WTC11 (cell line): ENCODE data around the gene SCAND1. TPM values are rescaled to one million over a fixed set of nuclear protein-coding genes. Genes with fewer than 3 reads are reported as not detected.

Source experiments
- ATAC-seq: fragments of 200-7000 bp; cut with Tn5 transposase; 2 replicates; pipeline ENCODE4 v1.10.0; 2021; ENCODE audit warnings: mild to moderate bottlenecking, moderate library complexity
- CTCF ChIA-PET: fragments of 300-600 bp; sonication (Branson Sonifier 250); formaldehyde crosslinking; loops from one replicate; lab custom pipeline; 2021; ENCODE audit warnings: antibody characterized with exemption; lab: Charles Lee
- POLR2A ChIA-PET: fragments of 350-600 bp; sonication (Branson Sonifier 250); formaldehyde crosslinking; loops from one replicate; lab custom pipeline; 2021; ENCODE audit warnings: antibody characterized with exemption; lab: Charles Lee
- DNase-seq: peaks from one replicate; pipeline ENCODE4 v3.0.0; 2021; ENCODE audit warnings: low spot score
- H3K27ac Mint-ChIP-seq: 2 replicates; pipeline ENCODE4 v1.8.0; 2021; ENCODE audit warnings: mixed read lengths
- H3K27me3 Mint-ChIP-seq: 2 replicates; pipeline ENCODE4 v1.8.0; 2021; ENCODE audit warnings: low read depth, mild to moderate bottlenecking, moderate library complexity, mixed read lengths
- H3K36me3 Mint-ChIP-seq: 2 replicates; pipeline ENCODE4 v1.8.0; 2021; ENCODE audit warnings: mixed read lengths
- H3K4me1 Mint-ChIP-seq: 2 replicates; pipeline ENCODE4 v1.8.0; 2022; ENCODE audit warnings: mixed read lengths
- H3K4me3 Mint-ChIP-seq: 2 replicates; pipeline ENCODE4 v1.8.0; 2021; ENCODE audit warnings: mild to moderate bottlenecking, moderate library complexity, mixed read lengths
- H3K9me3 Mint-ChIP-seq: 2 replicates; pipeline ENCODE4 v1.8.0; 2021; ENCODE audit warnings: mixed read lengths
- CREM ChIP-seq: sonication (generic); formaldehyde crosslinking; IDR thresholded peaks from 2 replicates; pipeline ENCODE4 v1.8.1; 2022; ENCODE audit warnings: mild to moderate bottlenecking, missing genetic modification reagents, moderate library complexity
- EMX1 ChIP-seq: fragments of 250-450 bp; sonication (Bioruptor Pico); IDR thresholded peaks from 2 replicates; pipeline ENCODE4 v1.8.0; 2021; ENCODE audit warnings: mild to moderate bottlenecking
- FOXK1 ChIP-seq: sonication (generic); formaldehyde crosslinking; IDR thresholded peaks from 2 replicates; pipeline ENCODE4 v1.8.0; 2022; ENCODE audit warnings: mild to moderate bottlenecking, moderate library complexity, missing genetic modification reagents
- GRHL2 ChIP-seq: fragments of 250-450 bp; sonication (Bioruptor Pico); IDR thresholded peaks from 2 replicates; pipeline ENCODE4 v1.8.0; 2022; ENCODE audit warnings: mild to moderate bottlenecking, moderate library complexity; ENCODE audit not compliant: insufficient replicate concordance, severe bottlenecking
- GTF2I ChIP-seq: fragments of 250-450 bp; sonication (Bioruptor Pico); conservative IDR thresholded peaks from 2 replicates; pipeline ENCODE4 v1.4.0; 2021; ENCODE audit warnings: mild to moderate bottlenecking
- KAT7 ChIP-seq: sonication (generic); formaldehyde crosslinking; IDR thresholded peaks from 2 replicates; pipeline ENCODE4 v1.8.1; 2023; ENCODE audit warnings: missing genetic modification reagents, mild to moderate bottlenecking, borderline replicate concordance
- NR1H2 ChIP-seq: sonication (generic); formaldehyde crosslinking; IDR thresholded peaks from 2 replicates; pipeline ENCODE4 v1.9.0; 2021; ENCODE audit warnings: mild to moderate bottlenecking, moderate library complexity, missing genetic modification reagents
- SMAD3 ChIP-seq: sonication (generic); formaldehyde crosslinking; IDR thresholded peaks from 2 replicates; pipeline ENCODE4 v1.8.0; 2022; ENCODE audit warnings: missing genetic modification reagents, mild to moderate bottlenecking, borderline replicate concordance
- SOX15 ChIP-seq: fragments of 250-450 bp; sonication (Bioruptor Pico); IDR thresholded peaks from 2 replicates; pipeline ENCODE4 v1.9.0; 2021; ENCODE audit warnings: mild to moderate bottlenecking
- TEAD1 ChIP-seq: sonication (generic); formaldehyde crosslinking; IDR thresholded peaks from 2 replicates; pipeline ENCODE4 v1.8.0; 2022; ENCODE audit warnings: mild to moderate bottlenecking, missing genetic modification reagents
- USF1 ChIP-seq: sonication (generic); formaldehyde crosslinking; IDR thresholded peaks from 2 replicates; pipeline ENCODE4 v1.8.0; 2022; ENCODE audit warnings: mild to moderate bottlenecking, missing genetic modification reagents
- ZNF121 ChIP-seq: sonication (generic); formaldehyde crosslinking; IDR thresholded peaks from 2 replicates; pipeline ENCODE4 v1.8.0; 2023; ENCODE audit warnings: missing genetic modification reagents
- ZNF396 ChIP-seq: fragments of 250-450 bp; sonication (Bioruptor Pico); IDR thresholded peaks from 2 replicates; pipeline ENCODE4 v1.8.0; 2021; ENCODE audit warnings: mild to moderate bottlenecking, moderate library complexity, borderline replicate concordance
- total RNA-seq: library from RNA; stranded (reverse); gene quantifications from 3 replicates; pipeline ENCODE4 v1.2.3, GENCODE V29; 2021
- TF ChIP-seq, protein P1 (sequence below): sonication (generic); formaldehyde crosslinking; IDR thresholded peaks from 2 replicates; pipeline ENCODE4 v1.8.0; 2023; ENCODE audit warnings: mild to moderate bottlenecking, missing genetic modification reagents
- TF ChIP-seq, protein P2 (sequence below): sonication (generic); formaldehyde crosslinking; IDR thresholded peaks from 2 replicates; pipeline ENCODE4 v1.8.0; 2022; ENCODE audit warnings: mild to moderate bottlenecking, missing genetic modification reagents
- TF ChIP-seq, protein P3 (sequence below): fragments of 250-450 bp; sonication (Bioruptor Pico); IDR thresholded peaks from 2 replicates; pipeline ENCODE4 v1.9.0; 2021; ENCODE audit warnings: mild to moderate bottlenecking
- TF ChIP-seq, protein P4 (sequence below): sonication (generic); formaldehyde crosslinking; conservative IDR thresholded peaks from 2 replicates; pipeline ENCODE4 v1.8.1; 2023; ENCODE audit warnings: mild to moderate bottlenecking, low read depth, missing genetic modification reagents, moderate library complexity

Gene SCAND1
- total RNA-seq, 1 experiment from 2014 or later: 103 TPM

DNA sequence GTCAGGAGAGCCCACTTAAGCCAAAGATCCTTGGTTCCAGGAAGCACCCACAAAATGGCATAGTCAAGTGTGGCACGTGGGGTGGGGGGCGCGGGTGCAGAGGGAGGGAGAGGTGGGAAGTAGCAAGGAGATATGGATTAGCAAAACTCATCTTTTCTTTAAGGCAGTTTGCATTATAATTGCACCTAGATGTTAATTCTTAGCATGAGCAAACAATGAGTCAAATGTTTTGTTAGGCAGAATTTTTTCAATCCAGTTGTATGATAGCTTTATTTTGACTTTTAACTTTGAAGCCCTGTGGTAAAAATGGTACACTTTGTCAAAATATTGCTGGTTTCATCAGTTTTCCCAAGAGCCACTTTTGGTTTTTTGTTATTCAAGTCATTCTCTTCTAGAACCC is 15.0 kb downstream of the SCAND1 start:
- TF ChIP-seq USF1 (CRISPR knock-in tag): no peak
- POLR2A ChIA-PET: interaction anchor here (0.5 kb wide), 1 partner anchor 176 kb away, joined by 6 read pairs; no protein-coding TSS in a partner anchor
- Mint-ChIP-seq H3K36me3 (peaks cover 41% of the 10 kb centered on the region), H3K27ac (no peak overlapping the region), H3K27me3 (no peaks in the 10 kb centered on the region), H3K9me3 (no peaks in the 10 kb centered on the region), H3K4me1 (peaks cover 19% of the 10 kb centered on the region), H3K4me3 (no peak overlapping the region)
- CTCF ChIA-PET: interaction anchor here (1.1 to 1.7 kb wide), 2 partner anchors 8 to 15 kb away, joined by 3 to 10 read pairs; partner anchors contain the start of gene SCAND1
- no peak for DNase-seq
- ATAC-seq: no peak

- CTCF ChIA-PET: interaction anchor here (1.9 to 4.0 kb wide), 2 partner anchors 13 to 20 kb away, joined by 10 to 15 read pairs; partner anchors contain the start of gene SCAND1
- Mint-ChIP-seq H3K27ac (peak overlapping the region; percentile 95), H3K9me3 (no peaks in the 10 kb centered on the region), H3K36me3 (peaks cover 35% of the 10 kb centered on the region), H3K4me3 (no peak overlapping the region), H3K4me1 (peaks cover 23% of the 10 kb centered on the region), H3K27me3 (no peaks in the 10 kb centered on the region)
- TF ChIP-seq GRHL2 (CRISPR knock-in tag): no peak
- peak; percentile 18 for DNase-seq
- POLR2A ChIA-PET: interaction anchor here (1.6 kb wide), 1 partner anchor 20 kb away, joined by 5 read pairs; the partner anchor contains the start of gene SCAND1
- ATAC-seq: peak; percentile 93
Measured at GRCh38 chr20:35934050-35934449, 20.3 kb downstream of the SCAND1 start.

DNA sequence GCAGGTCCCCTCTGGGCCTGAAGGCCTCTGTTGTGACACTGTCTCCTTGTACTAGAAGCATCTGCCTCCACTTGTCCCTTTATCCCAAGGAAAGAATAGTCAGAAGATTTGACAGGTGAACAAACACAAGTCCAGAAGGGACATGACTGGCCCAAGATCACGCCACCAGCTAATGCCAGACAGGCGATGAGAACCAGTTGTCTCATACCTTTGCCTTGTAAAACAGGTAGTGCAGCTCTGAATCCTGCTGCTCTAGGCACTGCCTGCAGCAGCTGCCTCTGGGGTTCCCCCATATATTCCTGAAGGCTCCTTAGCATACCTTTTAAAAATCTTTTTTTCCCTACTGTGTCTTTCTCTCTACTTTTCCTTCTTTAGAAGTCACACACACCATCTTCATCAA is 25.0 kb downstream of the SCAND1 start:
- no peaks in the 10 kb centered on the region for H3K9me3 Mint-ChIP-seq
- no peak for ATAC-seq
- peaks cover 8% of the 10 kb centered on the region for H3K4me1 Mint-ChIP-seq
- H3K27ac Mint-ChIP-seq: no peak overlapping the region
- H3K36me3 Mint-ChIP-seq: peaks cover 45% of the 10 kb centered on the region
- no peak overlapping the region for H3K4me3 Mint-ChIP-seq
- POLR2A ChIA-PET: no interaction called here
- CTCF ChIA-PET: interaction anchor here (3.7 kb wide), 1 partner anchor 18 kb away, joined by 13 read pairs; no protein-coding TSS in a partner anchor
- H3K27me3 Mint-ChIP-seq: no peaks in the 10 kb centered on the region
- TF ChIP-seq KAT7 (CRISPR knock-in tag) (no peak), ZNF121 (CRISPR knock-in tag) (no peak), FOXK1 (no peak), SOX15 (CRISPR knock-in tag) (no peak)
- TF ChIP-seq, protein P1, sequence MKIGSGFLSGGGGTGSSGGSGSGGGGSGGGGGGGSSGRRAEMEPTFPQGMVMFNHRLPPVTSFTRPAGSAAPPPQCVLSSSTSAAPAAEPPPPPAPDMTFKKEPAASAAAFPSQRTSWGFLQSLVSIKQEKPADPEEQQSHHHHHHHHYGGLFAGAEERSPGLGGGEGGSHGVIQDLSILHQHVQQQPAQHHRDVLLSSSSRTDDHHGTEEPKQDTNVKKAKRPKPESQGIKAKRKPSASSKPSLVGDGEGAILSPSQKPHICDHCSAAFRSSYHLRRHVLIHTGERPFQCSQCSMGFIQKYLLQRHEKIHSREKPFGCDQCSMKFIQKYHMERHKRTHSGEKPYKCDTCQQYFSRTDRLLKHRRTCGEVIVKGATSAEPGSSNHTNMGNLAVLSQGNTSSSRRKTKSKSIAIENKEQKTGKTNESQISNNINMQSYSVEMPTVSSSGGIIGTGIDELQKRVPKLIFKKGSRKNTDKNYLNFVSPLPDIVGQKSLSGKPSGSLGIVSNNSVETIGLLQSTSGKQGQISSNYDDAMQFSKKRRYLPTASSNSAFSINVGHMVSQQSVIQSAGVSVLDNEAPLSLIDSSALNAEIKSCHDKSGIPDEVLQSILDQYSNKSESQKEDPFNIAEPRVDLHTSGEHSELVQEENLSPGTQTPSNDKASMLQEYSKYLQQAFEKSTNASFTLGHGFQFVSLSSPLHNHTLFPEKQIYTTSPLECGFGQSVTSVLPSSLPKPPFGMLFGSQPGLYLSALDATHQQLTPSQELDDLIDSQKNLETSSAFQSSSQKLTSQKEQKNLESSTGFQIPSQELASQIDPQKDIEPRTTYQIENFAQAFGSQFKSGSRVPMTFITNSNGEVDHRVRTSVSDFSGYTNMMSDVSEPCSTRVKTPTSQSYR (CRISPR knock-in tag): no peak
- TF ChIP-seq, protein P2, sequence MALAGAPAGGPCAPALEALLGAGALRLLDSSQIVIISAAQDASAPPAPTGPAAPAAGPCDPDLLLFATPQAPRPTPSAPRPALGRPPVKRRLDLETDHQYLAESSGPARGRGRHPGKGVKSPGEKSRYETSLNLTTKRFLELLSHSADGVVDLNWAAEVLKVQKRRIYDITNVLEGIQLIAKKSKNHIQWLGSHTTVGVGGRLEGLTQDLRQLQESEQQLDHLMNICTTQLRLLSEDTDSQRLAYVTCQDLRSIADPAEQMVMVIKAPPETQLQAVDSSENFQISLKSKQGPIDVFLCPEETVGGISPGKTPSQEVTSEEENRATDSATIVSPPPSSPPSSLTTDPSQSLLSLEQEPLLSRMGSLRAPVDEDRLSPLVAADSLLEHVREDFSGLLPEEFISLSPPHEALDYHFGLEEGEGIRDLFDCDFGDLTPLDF (CRISPR knock-in tag): no peak
- TF ChIP-seq, protein P3, sequence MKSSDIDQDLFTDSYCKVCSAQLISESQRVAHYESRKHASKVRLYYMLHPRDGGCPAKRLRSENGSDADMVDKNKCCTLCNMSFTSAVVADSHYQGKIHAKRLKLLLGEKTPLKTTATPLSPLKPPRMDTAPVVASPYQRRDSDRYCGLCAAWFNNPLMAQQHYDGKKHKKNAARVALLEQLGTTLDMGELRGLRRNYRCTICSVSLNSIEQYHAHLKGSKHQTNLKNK (CRISPR knock-in tag): no peak
- DNase-seq: no peak

DNA sequence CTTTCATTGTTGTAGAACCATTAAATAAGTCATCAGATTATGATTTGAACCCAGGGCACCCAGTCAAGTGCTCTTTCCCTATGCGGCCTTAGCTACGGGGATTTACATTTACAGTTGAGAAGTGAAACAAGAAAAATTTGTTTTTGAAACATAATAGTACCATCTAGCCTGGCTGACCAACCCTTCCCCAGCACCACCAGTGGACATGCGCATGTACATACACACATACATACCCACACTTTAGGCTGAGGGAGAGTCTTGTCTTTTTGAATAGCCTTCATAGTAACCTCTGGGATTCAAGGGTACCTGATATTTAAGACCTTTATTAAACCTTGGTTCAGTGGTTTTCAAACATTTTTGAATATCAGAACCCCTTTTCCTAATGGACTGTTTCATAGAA is 33.8 kb downstream of the SCAND1 start:
- H3K36me3 Mint-ChIP-seq: peaks cover 29% of the 10 kb centered on the region
- CTCF ChIA-PET: interaction anchor here (1.4 kb wide), 1 partner anchor 27 kb away, joined by 4 read pairs; no protein-coding TSS in a partner anchor
- H3K4me3 Mint-ChIP-seq: no peak overlapping the region
- POLR2A ChIA-PET: no interaction called here
- no peak overlapping the region for H3K27ac Mint-ChIP-seq
- TF ChIP-seq GTF2I (CRISPR knock-in tag) (no peak), NR1H2 (CRISPR knock-in tag) (no peak), CREM (CRISPR knock-in tag) (no peak), TEAD1 (CRISPR knock-in tag) (no peak), SMAD3 (CRISPR knock-in tag) (no peak), ZNF396 (CRISPR knock-in tag) (no peak), EMX1 (CRISPR knock-in tag) (no peak)
- TF ChIP-seq, protein P4, sequence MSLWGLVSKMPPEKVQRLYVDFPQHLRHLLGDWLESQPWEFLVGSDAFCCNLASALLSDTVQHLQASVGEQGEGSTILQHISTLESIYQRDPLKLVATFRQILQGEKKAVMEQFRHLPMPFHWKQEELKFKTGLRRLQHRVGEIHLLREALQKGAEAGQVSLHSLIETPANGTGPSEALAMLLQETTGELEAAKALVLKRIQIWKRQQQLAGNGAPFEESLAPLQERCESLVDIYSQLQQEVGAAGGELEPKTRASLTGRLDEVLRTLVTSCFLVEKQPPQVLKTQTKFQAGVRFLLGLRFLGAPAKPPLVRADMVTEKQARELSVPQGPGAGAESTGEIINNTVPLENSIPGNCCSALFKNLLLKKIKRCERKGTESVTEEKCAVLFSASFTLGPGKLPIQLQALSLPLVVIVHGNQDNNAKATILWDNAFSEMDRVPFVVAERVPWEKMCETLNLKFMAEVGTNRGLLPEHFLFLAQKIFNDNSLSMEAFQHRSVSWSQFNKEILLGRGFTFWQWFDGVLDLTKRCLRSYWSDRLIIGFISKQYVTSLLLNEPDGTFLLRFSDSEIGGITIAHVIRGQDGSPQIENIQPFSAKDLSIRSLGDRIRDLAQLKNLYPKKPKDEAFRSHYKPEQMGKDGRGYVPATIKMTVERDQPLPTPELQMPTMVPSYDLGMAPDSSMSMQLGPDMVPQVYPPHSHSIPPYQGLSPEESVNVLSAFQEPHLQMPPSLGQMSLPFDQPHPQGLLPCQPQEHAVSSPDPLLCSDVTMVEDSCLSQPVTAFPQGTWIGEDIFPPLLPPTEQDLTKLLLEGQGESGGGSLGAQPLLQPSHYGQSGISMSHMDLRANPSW (CRISPR knock-in tag): no peak
- TF ChIP-seq, protein P2 (CRISPR knock-in tag): no peak
- TF ChIP-seq, all 79 proteins: peak for 0
- ATAC-seq (no peak), DNase-seq (no peak)
- no peaks in the 10 kb centered on the region for H3K9me3 Mint-ChIP-seq
- H3K4me1 Mint-ChIP-seq: no peaks in the 10 kb centered on the region
- no peaks in the 10 kb centered on the region for H3K27me3 Mint-ChIP-seq
